VCaP (cell line): ENCODE data around the gene DTNA.

ENCODE experiments used
- H3K27ac ChIP-seq: fragments of 450-650 bp; 2 replicates; pipeline ENCODE4 v1.5.1; 2017
- CTCF ChIP-seq: fragments of 450-650 bp; conservative IDR thresholded peaks from 2 replicates; pipeline ENCODE4 v1.5.1; 2017; ENCODE audit warnings: mild to moderate bottlenecking, moderate library complexity

Gene DTNA

GRCh38 chr18:34799291-34799690 is 89.2 kb downstream of the DTNA start:
- TF ChIP-seq CTCF: no peak
- no peak overlapping the region for H3K27ac ChIP-seq

- TF ChIP-seq CTCF: no peak
- H3K27ac ChIP-seq: no peak overlapping the region
Observed at GRCh38 chr18:34800381-34800780, 90.3 kb downstream of the DTNA start.

GRCh38 chr18:34801774-34802173 is 91.7 kb downstream of the DTNA start:
- no peak overlapping the region for H3K27ac ChIP-seq
- TF ChIP-seq CTCF: no peak

GRCh38 chr18:34802959-34803358 is 92.9 kb downstream of the DTNA start:
- no peak overlapping the region for H3K27ac ChIP-seq
- no peak for TF ChIP-seq CTCF

- no peak for TF ChIP-seq CTCF
- no peak overlapping the region for H3K27ac ChIP-seq
Observed at GRCh38 chr18:34803877-34804400, 93.8 kb downstream of the DTNA start.

GRCh38 chr18:34805103-34805877 is 95.2 kb downstream of the DTNA start:
- no peak for TF ChIP-seq CTCF
- H3K27ac ChIP-seq: no peak overlapping the region

GRCh38 chr18:34805878-34806351 is 95.8 kb downstream of the DTNA start:
- H3K27ac ChIP-seq: no peak overlapping the region
- no peak for TF ChIP-seq CTCF
